Ascending aorta (tissue), 2 donors: ENCODE results near the gene AP5B1. TPM values are rescaled to one million over a fixed set of nuclear protein-coding genes. Genes with fewer than 3 reads are reported as not detected.

Experiments used
- DNase-seq, 2 donors: peaks; one replicate each; pipeline ENCODE4 v3.0.0-alpha.2; 2019; ENCODE audit warnings: low spot score in 2 of 2
- H3K27ac ChIP-seq, 2 donors: fragments of 200-600 bp; sonication (generic); one replicate each; pipeline ENCODE4 v1.5.1; 2016 to 2017; ENCODE audit warnings: mild to moderate bottlenecking in 1 of 2
- H3K27me3 ChIP-seq: fragments of 200-600 bp; sonication (generic); one replicate; pipeline ENCODE4 v1.5.1; 2017
- H3K36me3 ChIP-seq, 2 donors: fragments of 200-600 bp; sonication (generic); one replicate each; pipeline ENCODE4 v1.5.1; 2016
- H3K4me1 ChIP-seq, 2 donors: fragments of 200-600 bp; sonication (generic); one replicate each; pipeline ENCODE4 v1.5.1; 2016 to 2017; ENCODE audit warnings: mild to moderate bottlenecking in 1 of 2
- H3K4me3 ChIP-seq, 2 donors: fragments of 200-600 bp; sonication (generic); one replicate each; pipeline ENCODE4 v1.5.1; 2016 to 2017; ENCODE audit warnings: mild to moderate bottlenecking in 1 of 2
- H3K9me3 ChIP-seq, 2 donors: fragments of 200-600 bp; sonication (generic); one replicate each; pipeline ENCODE4 v1.5.1; 2016
- CTCF ChIP-seq, 3 experiments: fragments of 200-600 bp in 2 of 3; fragments of 450-650 bp in 1 of 3; sonication (generic) in 2 of 3; IDR thresholded peaks; one replicate each; pipeline ENCODE4 v1.5.1; 2016 to 2019; ENCODE audit warnings: antibody characterized with exemption in 3 of 3, mild to moderate bottlenecking in 1 of 3, moderate library complexity in 1 of 3
- intact Hi-C: fragments of 100-400 bp; cut with DNase I; formaldehyde crosslinking; loops from one replicate; pipeline ENCODE4 v1.15.1; 2023
- total RNA-seq: library from RNA; depleted of rRNA; stranded (reverse); fragments of >200 nt; gene quantifications from one replicate; pipeline ENCODE4 v1.1.0, GENCODE V29; 2016

The AP5B1 gene
- total RNA-seq, 1 donor from 2014 or later, result 31.8 TPM

- Histone ChIP-seq H3K36me3 (no peaks in the 10 kb centered on the region), H3K4me3 (no peak overlapping the region), H3K9me3 (no peaks in the 10 kb centered on the region), H3K4me1 (no peaks in the 10 kb centered on the region), H3K27ac (no peak overlapping the region), H3K27me3 (no peaks in the 10 kb centered on the region)
- intact Hi-C loops, result no loop called here
- no peak for DNase-seq
- no peak for TF ChIP-seq CTCF (IDR thresholded peaks at IDR 0.05)
Measured at GRCh38 chr11:65730461-65730860, 50.3 kb downstream of the AP5B1 start.

- Histone ChIP-seq H3K9me3 (no peaks in the 10 kb centered on the region), H3K4me1 (no peaks in the 10 kb centered on the region), H3K4me3 (no peak overlapping the region), H3K27me3 (no peaks in the 10 kb centered on the region), H3K27ac (no peak overlapping the region), H3K36me3 (no peaks in the 10 kb centered on the region)
- intact Hi-C loops, result no loop called here
- TF ChIP-seq CTCF (IDR thresholded peaks at IDR 0.05), result no peak
- DNase-seq, result no peak
Measured at GRCh38 chr11:65727865-65728264, 52.9 kb downstream of the AP5B1 start.

- DNase-seq, result no peak
- no peaks in the 10 kb centered on the region for H3K4me1 ChIP-seq
- no peak overlapping the region for H3K27ac ChIP-seq
- no peak for TF ChIP-seq CTCF (IDR thresholded peaks at IDR 0.05)
- H3K4me3 ChIP-seq, result no peak overlapping the region
- H3K36me3 ChIP-seq, result no peaks in the 10 kb centered on the region
- intact Hi-C loops, result no loop called here
- no peaks in the 10 kb centered on the region for H3K27me3 ChIP-seq
- no peaks in the 10 kb centered on the region for H3K9me3 ChIP-seq
Measured at GRCh38 chr11:65726660-65727059, 54.1 kb downstream of the AP5B1 start.

Other genes with a start within 250 kb of the AP5B1 start
- 702 TPM for gene LTBP3, start 222.6 kb downstream of the AP5B1 start, total RNA-seq
- 157 TPM for gene ZNRD2, start 210.5 kb downstream of the AP5B1 start, total RNA-seq
- 104 TPM for gene FAM89B, start 208.4 kb downstream of the AP5B1 start, total RNA-seq
- gene EHBP1L1, start 204.9 kb downstream of the AP5B1 start, total RNA-seq, result 418 TPM
- not detected for gene KCNK7, start 185.2 kb downstream of the AP5B1 start, total RNA-seq
- 121 TPM for gene MAP3K11, start 166.8 kb downstream of the AP5B1 start, total RNA-seq
- 181 TPM for gene PCNX3, start 165.2 kb downstream of the AP5B1 start, total RNA-seq
- 145 TPM for gene SIPA1, start 142.9 kb downstream of the AP5B1 start, total RNA-seq
- 115 TPM for gene RELA, start 118.1 kb downstream of the AP5B1 start, total RNA-seq
- 31.0 TPM for gene KAT5, start 68.7 kb downstream of the AP5B1 start, total RNA-seq
- 155 TPM for gene RNASEH2C, start 60.2 kb downstream of the AP5B1 start, total RNA-seq
- gene OVOL1, start 6.1 kb upstream of the AP5B1 start, total RNA-seq, result not detected
- not detected for gene SNX32, start 53.0 kb upstream of the AP5B1 start, total RNA-seq
- gene CFL1, start 77.2 kb upstream of the AP5B1 start, total RNA-seq, result 974 TPM
- gene MUS81, start 79.5 kb upstream of the AP5B1 start, total RNA-seq, result 45.0 TPM
- 92.8 TPM for gene EFEMP2, start 91.8 kb upstream of the AP5B1 start, total RNA-seq
- not detected for gene CTSW, start 98.9 kb upstream of the AP5B1 start, total RNA-seq
- gene FIBP, start 107.5 kb upstream of the AP5B1 start, total RNA-seq, result 57.2 TPM
- 184 TPM for gene CCDC85B, start 109.7 kb upstream of the AP5B1 start, total RNA-seq
- gene FOSL1, start 119.4 kb upstream of the AP5B1 start, total RNA-seq, result 123 TPM
- 25.3 TPM for gene C11orf68, start 138.1 kb upstream of the AP5B1 start, total RNA-seq
- 135 TPM for gene DRAP1, start 138.4 kb upstream of the AP5B1 start, total RNA-seq
- not detected for gene TSGA10IP, start 164.5 kb upstream of the AP5B1 start, total RNA-seq
- 28.4 TPM for gene SART1, start 180.8 kb upstream of the AP5B1 start, total RNA-seq
- 15.6 TPM for gene EIF1AD, start 221.2 kb upstream of the AP5B1 start, total RNA-seq
- gene BANF1, start 221.5 kb upstream of the AP5B1 start, total RNA-seq, result 11.7 TPM
- 4.4 TPM for gene CST6, start 231.0 kb upstream of the AP5B1 start, total RNA-seq
- not detected for gene CATSPER1, start 245.5 kb upstream of the AP5B1 start, total RNA-seq